Nucleus accumbens (tissue), 56 donors: ENCODE measurements around the gene ELL3.
"Not testable (repeated sequence)": the region's sequence is repeated elsewhere in the genome, so short reads cannot be mapped to it uniquely, and the experiment has no call there.

ENCODE experiments used
- DNase-seq, 56 donors: peaks; one replicate each; lab custom pipeline; 2025; lab: John Stamatoyannopoulos, UW

ELL3 gene

GRCh38 chr15:43735416-43735815 is 41.4 kb downstream of the ELL3 start:
- DNase-seq = no peak

GRCh38 chr15:43728053-43728725 is 48.6 kb downstream of the ELL3 start:
- not testable (repeated sequence) for DNase-seq

- not testable (repeated sequence) for DNase-seq
Measured at GRCh38 chr15:43726306-43726705, 50.5 kb downstream of the ELL3 start.

- no peak for DNase-seq
Measured at GRCh38 chr15:43723151-43723550, 53.6 kb downstream of the ELL3 start.
